ENCODE results near the gene SSBP2. TPM values are rescaled to one million over a fixed set of nuclear protein-coding genes. Genes with fewer than 3 reads are reported as not detected.

Gene SSBP2
- total and polyA plus RNA-seq, 2 donors (not counting 1 experiment from before 2014, with no cell fraction given), result 44.4 to 63.1 TPM

GRCh38 chr5:81427566-81427965, 323.3 kb downstream of the SSBP2 start:
- H3K27ac ChIP-seq (ENCODE audit: insufficient read depth, low read length), result no peak overlapping the region
- H3K4me3 ChIP-seq (replicated peaks in 1 of 4; ENCODE audit: control extremely low read depth in 1 of 4, insufficient read depth in 1 of 4, low read depth in 3 of 4, low read length in 4 of 4), result no peak overlapping the region
- no peak overlapping the region for H3K9ac ChIP-seq (ENCODE audit: insufficient read depth, low read length)
- H3K9me3 ChIP-seq (ENCODE audit: control insufficient read depth, insufficient read depth, low read depth, low read length), result no peaks in the 10 kb centered on the region
- no peaks in the 10 kb centered on the region for H3K36me3 ChIP-seq (ENCODE audit: control insufficient read depth, insufficient read depth, low read length)
- DNase-seq (ENCODE audit: low read depth in 2 of 2), result peak in 1 of 2 donors; percentile 32
- no peaks in the 10 kb centered on the region for H3K27me3 ChIP-seq (ENCODE audit: control insufficient read depth, insufficient read depth, low read length)
- H3K79me2 ChIP-seq (ENCODE audit: control insufficient read depth, insufficient read depth, low read length), result no peaks in the 10 kb centered on the region
- peaks cover 7% of the 10 kb centered on the region for H3K4me1 ChIP-seq (ENCODE audit: control insufficient read depth, extremely low read depth, insufficient read depth, low read length)
- H2AFZ ChIP-seq (ENCODE audit: low read length), result no peak overlapping the region
- no peaks in the 10 kb centered on the region for H4K20me1 ChIP-seq (ENCODE audit: control insufficient read depth, extremely low read depth, insufficient read depth, low read length)
- no peak overlapping the region for H3K4me2 ChIP-seq (ENCODE audit: extremely low read depth, insufficient read depth, low read length)
- TF ChIP-seq CTCF (conservative IDR thresholded peaks at IDR 0.05 in 1 of 2, IDR thresholded peaks at IDR 0.05 in 1 of 2; ENCODE audit: low read depth in 1 of 2, low read length in 2 of 2) (no peak), EZH2 (IDR thresholded peaks at IDR 0.05; ENCODE audit: low read length, missing control alignments) (no peak)

GRCh38 chr5:81426359-81427030, 324.4 kb downstream of the SSBP2 start:
- H2AFZ ChIP-seq (ENCODE audit: low read length), result peak overlapping the region; percentile 29

GRCh38 chr5:81425569-81425968, 325.3 kb downstream of the SSBP2 start:
- Histone ChIP-seq H3K9me3 (ENCODE audit: control insufficient read depth, insufficient read depth, low read depth, low read length) (no peaks in the 10 kb centered on the region), H4K20me1 (ENCODE audit: control insufficient read depth, extremely low read depth, insufficient read depth, low read length) (no peaks in the 10 kb centered on the region), H3K4me2 (ENCODE audit: extremely low read depth, insufficient read depth, low read length) (no peak overlapping the region), H3K27ac (ENCODE audit: insufficient read depth, low read length) (peak overlapping the region; percentile 27), H3K4me1 (ENCODE audit: control insufficient read depth, extremely low read depth, insufficient read depth, low read length) (peaks cover 25% of the 10 kb centered on the region), H3K27me3 (ENCODE audit: control insufficient read depth, insufficient read depth, low read length) (no peaks in the 10 kb centered on the region), H3K79me2 (ENCODE audit: control insufficient read depth, insufficient read depth, low read length) (no peaks in the 10 kb centered on the region), H2AFZ (ENCODE audit: low read length) (no peak overlapping the region), H3K9ac (ENCODE audit: insufficient read depth, low read length) (no peak overlapping the region), H3K4me3 (replicated peaks in 1 of 4; ENCODE audit: control extremely low read depth in 1 of 4, insufficient read depth in 1 of 4, low read depth in 3 of 4, low read length in 4 of 4) (no peak overlapping the region), H3K36me3 (ENCODE audit: control insufficient read depth, insufficient read depth, low read length) (no peaks in the 10 kb centered on the region)
- peak; percentile 15 to 32 for TF ChIP-seq CTCF (conservative IDR thresholded peaks at IDR 0.05 in 1 of 2, IDR thresholded peaks at IDR 0.05 in 1 of 2; ENCODE audit: low read depth in 1 of 2, low read length in 2 of 2)
- TF ChIP-seq EZH2 (IDR thresholded peaks at IDR 0.05; ENCODE audit: low read length, missing control alignments), result no peak
- DNase-seq (ENCODE audit: low read depth in 2 of 2), result peak; percentile 47 to 74

More at GRCh38 chr5:81426359-81427030, 324.4 kb downstream of the SSBP2 start:
- Histone ChIP-seq H3K27ac (ENCODE audit: insufficient read depth, low read length) (peak overlapping the region; percentile 27), H3K9ac (ENCODE audit: insufficient read depth, low read length) (no peak overlapping the region), H3K4me1 (ENCODE audit: control insufficient read depth, extremely low read depth, insufficient read depth, low read length) (peaks cover 16% of the 10 kb centered on the region), H4K20me1 (ENCODE audit: control insufficient read depth, extremely low read depth, insufficient read depth, low read length) (no peaks in the 10 kb centered on the region), H3K27me3 (ENCODE audit: control insufficient read depth, insufficient read depth, low read length) (no peaks in the 10 kb centered on the region), H3K4me2 (ENCODE audit: extremely low read depth, insufficient read depth, low read length) (no peak overlapping the region), H3K4me3 (replicated peaks in 1 of 4; ENCODE audit: control extremely low read depth in 1 of 4, insufficient read depth in 1 of 4, low read depth in 3 of 4, low read length in 4 of 4) (no peak overlapping the region), H3K79me2 (ENCODE audit: control insufficient read depth, insufficient read depth, low read length) (no peaks in the 10 kb centered on the region), H3K9me3 (ENCODE audit: control insufficient read depth, insufficient read depth, low read depth, low read length) (no peaks in the 10 kb centered on the region), H3K36me3 (ENCODE audit: control insufficient read depth, insufficient read depth, low read length) (no peaks in the 10 kb centered on the region)
- no peak for TF ChIP-seq EZH2 (IDR thresholded peaks at IDR 0.05; ENCODE audit: low read length, missing control alignments)
- TF ChIP-seq CTCF (conservative IDR thresholded peaks at IDR 0.05 in 1 of 2, IDR thresholded peaks at IDR 0.05 in 1 of 2; ENCODE audit: low read depth in 1 of 2, low read length in 2 of 2), result no peak
- DNase-seq (ENCODE audit: low read depth in 2 of 2), result peak in 1 of 2 donors; percentile 36
